Activated effector memory CD4-positive, alpha-beta T cell treated with anti-CD3 and anti-CD28 coated beads, Interleukin-2, amount 50 U/mL, for 16 hours (primary cell): Measurements from ENCODE around the gene STEAP3.

Source experiments
- DNase-seq: peaks from one replicate; pipeline ENCODE4 v3.0.0-alpha.2; 2020

The STEAP3 gene

DNA sequence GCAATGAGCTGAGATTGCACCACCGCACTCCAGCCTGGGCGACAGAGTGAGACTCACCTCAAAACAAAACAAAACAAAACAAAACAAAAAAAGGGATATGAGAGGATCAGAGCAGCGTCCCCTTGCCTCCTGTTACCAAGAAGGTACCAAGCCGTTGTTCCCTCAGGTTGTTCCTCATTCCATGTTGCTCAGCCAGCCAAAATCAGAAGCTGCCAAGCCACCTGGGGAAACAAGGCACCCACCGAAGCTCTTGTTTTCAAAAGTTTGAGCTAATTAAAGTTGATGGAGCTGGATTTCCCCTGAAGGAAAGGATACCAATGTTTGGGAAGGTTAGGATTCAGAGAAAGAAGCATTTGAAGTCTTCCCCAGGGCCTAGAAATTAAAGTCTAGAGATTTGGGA, 21.8 kb upstream of the STEAP3 start:
- no peak for DNase-seq

DNA sequence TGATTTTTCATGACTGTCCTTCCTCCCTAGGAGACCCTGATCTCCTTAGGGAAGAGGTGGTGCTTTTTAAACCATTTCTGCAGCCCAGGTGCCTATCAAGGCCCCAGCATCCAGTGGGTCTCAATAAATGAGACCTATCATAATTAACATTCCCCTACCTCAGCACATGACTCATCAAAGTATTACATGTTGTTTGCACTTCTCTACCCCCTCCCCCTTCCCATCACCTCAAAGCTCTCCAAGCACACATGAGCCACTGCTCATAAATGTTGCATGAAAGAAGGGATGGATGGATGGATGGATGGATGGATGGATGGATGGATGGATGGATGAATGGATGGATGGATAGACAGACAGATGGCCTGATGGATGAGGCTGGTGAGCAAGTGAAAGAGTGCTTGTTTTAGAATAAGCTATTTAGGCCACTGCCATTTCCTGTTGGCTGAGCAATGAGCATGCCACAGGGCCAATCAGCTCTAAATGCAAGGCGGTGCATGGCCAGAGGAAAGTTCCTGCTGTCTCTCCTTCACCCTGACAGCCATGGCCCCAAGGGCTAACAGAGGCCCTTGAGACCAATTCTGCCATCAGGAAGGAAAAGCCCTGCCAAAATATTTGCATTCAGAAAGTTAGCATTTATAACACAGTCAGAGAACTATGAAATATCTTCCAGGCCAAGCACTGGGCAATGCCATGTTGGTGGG, 20.9 kb upstream of the STEAP3 start:
- no peak for DNase-seq

DNA sequence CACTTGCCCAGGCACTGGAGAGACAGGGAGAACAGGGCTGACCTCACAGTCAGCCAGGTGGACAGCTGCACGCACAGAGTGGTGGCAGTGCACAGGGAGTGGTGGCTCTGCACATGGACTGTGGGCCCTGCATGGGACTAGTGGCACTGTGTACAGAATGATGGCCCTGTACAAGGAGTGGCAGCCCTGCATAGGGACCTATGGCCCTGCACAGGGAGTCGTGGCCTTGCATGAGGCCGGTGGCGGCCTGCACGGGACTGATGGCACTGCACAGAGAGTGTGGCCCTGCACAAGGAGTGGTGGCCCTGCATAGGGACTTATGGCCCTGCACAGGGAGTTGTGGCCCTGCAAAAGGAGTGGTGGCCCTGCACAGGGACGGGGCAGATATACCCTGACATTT, 19.1 kb upstream of the STEAP3 start:
- DNase-seq: peak; percentile 55

DNA sequence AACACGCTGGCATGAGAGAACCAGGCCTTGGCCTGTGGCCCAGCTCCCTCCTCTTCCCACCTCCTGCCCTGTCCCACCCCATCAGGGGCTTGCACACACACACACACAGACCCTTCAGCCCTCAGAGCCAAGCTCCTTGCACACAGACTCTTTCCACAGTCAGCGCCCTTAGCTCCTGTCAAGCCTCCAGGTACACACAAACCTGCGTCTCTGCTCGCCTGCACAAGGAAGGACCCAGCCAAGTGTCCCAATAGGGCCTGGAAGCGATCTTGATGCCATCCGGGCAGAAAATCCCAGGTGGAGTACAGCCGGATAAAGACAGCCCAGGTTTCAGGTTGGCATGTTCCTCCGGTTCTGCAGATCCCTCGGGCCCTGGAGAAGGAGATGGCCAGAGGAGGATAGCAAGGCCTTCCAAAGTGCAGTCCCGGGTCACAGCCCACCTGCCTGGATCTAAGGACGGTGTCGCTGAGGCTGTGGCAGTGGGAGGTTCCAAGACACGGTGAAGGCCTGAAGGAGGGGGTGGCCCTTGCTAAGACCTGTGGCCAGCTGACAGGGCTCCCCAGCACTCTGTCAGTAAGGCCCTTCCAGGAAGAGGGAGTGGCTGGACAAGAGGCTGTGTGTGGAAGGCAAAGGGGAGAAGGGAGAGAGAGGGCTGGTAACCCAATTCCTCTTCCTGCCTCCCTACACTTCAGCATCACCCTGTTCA, 18.5 kb upstream of the STEAP3 start:
- DNase-seq: no peak

DNA sequence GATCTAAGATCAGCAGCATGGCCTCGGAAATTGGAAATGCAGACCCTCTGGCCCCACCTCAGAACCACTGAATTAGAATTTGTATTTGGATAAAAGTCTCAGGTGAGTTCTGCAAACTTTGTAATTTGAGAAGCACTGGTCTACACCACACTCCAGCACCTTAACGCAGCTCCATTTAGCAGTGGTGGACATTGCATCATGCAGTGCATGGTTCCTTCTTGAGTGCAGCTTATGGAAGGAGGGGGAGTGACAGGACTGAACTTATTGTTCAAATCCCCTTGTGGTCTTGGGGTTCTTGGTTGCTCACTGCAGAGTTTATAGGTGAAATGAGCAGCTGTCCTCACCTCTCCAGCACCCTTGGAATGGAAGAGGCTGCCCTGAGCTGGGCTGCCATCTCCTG, 17.4 kb upstream of the STEAP3 start:
- no peak for DNase-seq

DNA sequence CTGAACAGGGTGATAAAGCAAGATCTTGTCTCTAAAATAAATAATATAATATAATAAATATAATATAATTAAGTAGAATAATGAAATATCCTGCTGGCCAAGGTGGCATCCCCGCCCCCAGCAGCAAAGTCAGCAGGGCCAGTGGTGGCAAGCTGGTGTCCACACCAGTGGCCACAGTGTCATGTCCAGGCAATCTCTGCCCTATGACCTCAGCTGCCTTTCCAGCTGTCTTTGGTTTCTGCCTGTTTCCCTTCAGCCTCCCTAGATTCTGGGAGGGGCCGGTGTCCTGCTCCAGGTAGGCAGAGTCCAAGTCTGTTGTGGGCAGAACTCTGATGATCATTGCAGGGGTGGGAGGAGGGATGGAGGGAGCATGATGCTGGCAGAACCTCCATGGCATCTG, 16.2 kb upstream of the STEAP3 start:
- peak; percentile 28 for DNase-seq

DNA sequence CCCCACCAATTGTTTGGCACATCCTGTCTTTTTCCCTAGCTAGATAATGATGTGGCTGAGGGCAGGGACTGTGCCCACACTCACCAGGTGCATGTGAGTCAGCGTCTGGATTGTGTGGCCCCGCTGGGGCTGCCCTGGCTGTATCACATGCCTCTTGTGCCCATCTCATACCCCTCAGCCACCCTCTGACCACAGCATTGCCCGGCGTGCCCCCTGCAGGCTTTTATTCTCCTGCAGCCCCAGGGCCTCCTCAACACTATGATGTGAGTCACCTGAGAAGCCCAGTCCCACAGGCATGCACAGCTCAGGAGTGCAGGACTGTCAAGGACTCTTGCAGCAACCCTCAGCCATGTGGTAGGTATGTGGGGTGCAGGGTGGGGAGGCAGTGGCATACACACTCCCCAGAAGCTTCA, 14.8 kb upstream of the STEAP3 start:
- no peak for DNase-seq

DNA sequence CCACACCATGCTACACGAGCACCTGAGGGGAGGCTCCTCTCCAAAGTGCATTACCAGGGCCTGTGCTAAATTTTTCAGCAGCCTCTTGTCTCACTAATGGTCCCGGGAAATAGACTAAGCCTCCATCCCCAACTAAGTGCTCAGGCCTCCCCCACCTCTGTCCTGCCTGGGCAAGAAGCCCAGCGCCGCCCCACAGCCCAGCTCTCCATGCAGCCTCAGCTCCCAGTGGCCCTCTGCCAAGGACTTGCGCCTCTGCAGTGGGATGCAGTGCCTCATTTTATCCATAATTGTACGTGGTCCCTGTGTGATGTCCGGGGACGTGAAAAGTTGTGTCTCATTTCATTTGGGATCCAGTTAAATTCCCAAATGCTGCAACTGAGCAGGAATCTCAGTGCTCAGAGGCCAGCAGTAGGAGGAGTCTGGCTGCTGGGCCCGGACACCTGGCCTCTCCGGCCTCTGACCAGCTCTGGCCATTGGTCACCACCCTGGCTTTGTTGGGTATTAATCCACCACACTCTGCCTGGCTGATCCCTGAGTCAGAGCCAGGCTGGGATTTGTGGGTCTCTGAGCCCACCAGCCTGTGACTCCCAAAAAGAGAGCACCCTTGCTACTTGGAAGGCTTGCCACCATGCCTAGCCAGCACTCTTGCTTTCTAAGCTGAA, 11.4 kb upstream of the STEAP3 start:
- no peak for DNase-seq

DNA sequence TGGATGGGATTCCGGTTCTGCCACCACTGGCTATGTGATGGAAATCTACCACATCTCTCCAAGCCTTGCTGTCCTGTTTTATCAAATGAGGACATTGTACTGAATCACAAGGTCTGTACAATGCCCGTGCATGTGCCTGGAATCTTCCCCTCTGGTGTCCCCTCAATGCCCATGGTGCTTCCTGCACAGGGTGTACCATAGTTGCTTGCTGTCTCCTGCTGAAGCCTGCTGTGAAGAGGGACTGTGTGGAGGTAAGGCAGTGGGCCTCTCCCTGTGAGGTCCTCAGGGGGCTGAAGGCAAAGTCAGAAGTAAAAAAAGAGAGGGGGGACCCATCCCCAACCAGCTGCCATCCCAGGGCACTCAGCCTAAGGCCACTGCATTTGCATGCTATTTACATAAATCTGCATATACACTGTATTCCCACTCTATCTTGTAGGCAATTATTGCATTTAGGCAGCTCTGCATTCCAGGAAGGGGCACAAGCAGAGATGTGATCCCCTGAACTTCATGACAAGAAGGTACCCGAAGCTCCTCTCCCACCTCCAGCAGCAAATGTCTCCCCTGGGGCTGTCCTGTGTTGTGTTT, 9.1 kb upstream of the STEAP3 start:
- no peak for DNase-seq

DNA sequence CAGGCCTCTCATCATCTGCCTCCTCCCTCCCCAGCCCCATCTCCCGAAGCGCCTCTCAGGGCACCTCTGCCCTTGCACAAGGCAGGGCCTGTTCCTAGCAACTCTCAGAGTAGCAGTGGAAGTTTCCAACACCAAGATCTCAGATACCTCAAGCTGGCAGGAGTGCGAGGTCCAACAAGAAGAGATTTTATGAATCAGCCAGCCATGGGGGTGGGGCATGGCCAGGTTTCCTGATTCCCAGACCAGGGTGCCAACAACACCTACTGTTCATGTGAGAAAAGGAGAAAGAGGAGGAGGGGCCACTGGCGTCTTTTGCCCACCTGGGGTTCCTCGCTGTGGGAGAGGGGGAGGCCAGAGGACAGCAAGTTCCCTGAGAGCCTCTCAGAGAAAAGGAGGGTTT, 6.6 kb upstream of the STEAP3 start:
- no peak for DNase-seq

DNA sequence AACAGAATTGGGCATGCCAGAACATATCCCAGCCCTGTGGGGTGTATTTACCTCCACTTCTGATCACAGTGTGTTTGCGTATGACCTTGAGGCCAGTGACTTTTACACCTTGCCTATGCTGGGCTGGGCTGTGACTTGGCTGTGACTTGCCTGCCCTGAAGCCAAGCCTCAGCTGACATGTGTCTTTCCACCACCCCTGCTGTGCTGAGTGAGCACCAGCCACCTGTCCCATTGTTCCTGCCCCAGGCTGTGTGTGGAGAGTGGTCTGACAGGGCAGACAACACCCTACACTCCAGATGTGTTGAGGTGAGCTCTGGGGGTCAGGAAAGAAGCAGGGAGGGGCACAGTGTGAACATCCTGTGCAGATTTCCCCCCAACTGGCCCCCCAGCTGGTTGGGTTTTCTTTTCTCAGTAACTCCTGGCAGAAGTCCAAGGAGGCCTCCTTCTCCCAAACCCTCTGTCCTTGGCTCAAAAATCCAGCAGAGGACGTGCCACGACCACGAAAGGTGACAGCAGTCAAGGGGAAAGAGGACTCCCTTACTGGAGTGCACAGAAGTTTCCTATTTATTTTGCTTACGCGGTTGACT, 5.1 kb upstream of the STEAP3 start:
- no peak for DNase-seq

DNA sequence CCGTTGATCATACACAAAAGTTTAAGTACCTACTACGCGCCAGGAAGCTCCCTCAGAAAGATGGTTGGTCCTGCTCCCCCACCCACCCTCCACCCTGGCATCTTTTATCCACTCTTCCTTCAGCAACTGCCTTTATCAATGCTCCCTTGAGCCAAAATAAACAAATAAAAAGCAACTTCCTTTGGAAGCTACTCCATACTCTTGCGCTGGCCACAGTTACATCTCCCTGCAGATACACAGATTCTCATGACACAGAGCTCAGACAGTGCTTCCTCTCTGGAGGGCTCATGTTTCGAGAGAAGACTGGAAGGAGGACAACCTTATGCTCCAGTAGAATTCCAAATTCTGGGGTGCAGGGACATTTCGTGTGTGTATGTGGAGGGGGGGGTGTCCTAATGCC, 3.8 kb upstream of the STEAP3 start:
- DNase-seq: no peak

DNA sequence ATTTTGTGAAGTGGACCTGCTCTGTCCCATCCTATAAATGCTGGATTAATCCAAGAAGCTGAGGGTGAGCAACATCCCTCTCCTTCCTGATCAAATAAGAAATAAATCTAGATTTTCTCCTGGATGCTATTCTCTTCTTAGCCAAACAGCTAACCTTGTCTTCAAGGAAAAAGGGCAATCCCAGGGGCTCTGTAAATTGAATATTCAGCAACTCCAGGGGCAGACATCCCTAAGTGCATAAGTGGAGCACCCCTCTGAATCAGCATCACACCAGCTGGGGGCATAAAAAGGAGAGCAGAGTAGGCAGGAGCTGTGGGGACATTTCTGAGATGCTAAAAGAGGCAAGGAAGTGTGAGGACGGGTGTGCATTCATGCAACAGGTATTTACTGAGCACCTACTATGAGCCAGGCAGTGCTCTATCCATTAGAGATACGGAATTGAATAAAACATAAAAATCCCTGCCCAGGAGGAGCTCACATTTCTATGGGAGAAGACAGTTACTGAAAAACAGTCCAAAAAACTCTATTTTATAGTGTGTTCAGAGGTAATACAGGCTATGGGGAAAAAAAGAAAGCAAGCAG, 2.8 kb upstream of the STEAP3 start:
- DNase-seq: no peak

DNA sequence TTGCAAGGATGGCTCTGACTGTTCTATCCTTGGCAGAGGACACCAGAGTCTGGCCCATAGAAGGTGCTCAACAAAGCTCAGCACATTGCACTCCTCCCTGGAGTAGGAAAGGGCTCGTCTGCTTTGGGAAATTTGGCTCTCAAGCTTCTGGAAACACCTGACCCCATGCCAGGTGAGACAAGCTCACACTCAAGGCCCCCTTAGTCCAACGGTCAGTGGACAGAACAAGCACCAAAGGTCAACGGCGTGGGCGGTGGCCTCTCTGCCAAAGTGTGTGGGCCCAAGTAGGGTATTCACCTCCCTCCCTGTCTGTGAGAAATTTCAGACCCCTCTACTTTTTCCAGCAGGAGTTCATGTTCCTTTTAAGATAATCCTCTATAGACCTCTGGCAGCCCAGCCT, 2.0 kb upstream of the STEAP3 start:
- no peak for DNase-seq

DNA sequence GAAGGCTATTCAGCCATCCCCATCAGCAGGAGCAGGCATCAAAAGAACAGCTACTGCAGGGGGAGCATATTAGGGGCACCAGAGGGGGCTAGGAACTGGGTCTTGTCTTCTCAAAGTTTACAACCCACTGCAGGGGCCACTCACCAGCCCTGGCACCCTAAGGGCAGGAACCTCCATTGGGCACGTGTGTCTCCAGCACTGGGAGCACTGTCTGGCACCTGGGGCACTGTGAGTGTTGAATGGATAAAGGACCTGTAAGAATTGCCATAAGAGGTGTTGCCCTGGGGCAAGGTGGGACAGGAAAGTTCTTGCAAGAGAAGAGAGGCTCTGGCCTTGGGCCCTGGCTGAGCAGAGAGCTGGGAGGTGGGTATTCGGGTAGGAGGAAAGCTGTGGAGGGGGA, 1.4 kb upstream of the STEAP3 start:
- DNase-seq: no peak

DNA sequence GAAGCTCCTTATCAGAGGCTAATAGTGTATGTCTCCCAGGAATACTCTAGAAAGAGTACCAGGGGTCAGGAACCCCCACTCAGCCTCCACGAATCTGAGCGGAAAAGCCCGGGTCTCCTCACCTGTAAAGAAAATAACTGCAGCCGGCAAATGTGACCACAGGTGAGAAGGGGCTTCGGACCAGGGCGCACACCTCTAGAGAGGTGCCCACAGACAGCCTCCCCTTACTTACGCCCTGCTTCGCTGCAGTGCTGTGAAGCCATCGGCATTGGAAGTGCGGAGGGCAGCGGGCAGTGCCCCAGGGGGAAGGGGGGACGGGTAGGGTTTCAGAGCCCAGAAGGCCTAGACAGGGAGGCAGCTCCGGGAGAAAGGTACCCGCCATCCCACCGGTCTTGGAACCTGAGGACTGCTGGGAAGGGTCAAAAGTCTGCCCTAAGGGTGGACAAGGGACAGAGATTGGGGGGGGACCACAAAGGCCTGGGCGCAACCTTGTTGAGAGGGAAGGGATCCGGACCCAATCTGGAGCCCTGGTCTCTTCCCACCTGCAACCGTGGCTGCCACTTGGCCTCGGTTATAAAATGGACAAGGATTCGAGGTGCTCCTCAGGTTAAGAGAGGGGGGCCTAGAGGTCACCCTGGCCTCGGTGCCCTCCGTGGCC, 642 bp upstream of the STEAP3 start:
- no peak for DNase-seq

DNA sequence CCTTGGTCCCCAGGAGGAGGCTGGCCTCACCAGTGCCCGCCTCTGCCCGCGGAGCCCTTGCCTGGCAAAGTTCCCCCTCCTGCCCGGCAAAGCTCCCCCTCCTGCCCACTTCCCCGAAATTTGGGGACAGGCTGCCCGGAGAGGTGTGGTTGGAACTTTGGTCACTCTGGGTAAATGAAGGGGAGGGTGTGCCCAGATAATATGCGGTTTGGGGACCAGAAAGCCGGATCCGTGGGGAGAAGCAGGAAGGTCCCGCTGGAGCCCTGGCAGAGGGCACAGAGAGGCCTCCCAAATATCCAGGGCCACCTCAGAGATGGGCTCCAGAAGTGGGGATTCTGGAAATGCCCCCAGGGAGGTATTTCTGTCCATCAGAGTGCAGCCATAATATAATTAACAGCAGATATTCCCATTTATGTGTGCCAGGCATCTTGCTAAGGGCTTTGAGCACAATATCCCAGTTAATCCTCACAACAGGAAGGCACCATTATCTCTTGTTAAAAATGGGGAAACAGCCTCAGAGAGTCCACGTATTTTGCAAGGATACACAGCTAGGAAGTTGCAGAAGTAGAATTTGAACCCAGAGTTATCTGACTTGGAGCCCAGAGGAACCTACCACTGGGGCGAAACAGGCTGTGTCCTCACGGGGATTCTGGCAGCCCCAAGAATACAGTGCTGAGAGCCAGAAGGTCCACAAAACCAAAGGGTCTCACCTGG, 914 bp downstream of the STEAP3 start:
- no peak for DNase-seq

DNA sequence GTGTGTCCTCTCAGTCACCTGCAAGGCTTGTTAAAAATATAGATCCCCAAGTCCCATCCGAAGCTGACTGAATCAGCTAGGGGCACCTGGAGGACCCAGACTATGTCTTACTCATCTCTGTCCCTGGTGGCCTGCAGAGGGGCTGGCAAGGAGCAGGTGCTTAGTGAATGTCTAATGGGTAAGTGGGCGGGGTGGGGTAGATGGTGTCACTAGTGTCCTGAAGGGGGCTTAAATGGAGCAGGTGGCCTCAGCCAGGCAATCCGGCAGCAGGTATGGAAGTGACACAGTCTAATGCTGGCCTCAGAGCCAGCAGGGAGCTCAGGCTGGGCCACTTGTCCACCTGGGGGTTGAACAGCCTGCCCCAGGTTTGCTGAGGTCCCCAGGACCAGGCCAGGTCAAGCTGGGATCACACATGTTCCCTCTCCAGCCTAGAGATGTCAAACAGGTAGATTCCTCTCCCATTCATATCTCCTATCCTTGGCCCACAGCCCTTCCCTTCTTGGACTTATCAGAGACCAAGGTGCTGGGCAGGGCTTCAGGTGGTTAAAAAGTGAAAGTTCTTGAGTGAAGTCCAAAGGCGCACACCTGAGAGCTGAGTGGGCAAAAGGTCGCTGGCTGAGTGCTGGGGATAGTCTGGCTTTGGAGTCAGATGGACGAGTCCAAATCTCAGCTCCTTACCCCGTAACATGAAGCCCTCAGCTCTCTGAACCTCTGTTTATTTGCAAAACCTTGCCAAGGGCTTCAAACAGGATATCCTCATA, 1.7 kb downstream of the STEAP3 start:
- no peak for DNase-seq

DNA sequence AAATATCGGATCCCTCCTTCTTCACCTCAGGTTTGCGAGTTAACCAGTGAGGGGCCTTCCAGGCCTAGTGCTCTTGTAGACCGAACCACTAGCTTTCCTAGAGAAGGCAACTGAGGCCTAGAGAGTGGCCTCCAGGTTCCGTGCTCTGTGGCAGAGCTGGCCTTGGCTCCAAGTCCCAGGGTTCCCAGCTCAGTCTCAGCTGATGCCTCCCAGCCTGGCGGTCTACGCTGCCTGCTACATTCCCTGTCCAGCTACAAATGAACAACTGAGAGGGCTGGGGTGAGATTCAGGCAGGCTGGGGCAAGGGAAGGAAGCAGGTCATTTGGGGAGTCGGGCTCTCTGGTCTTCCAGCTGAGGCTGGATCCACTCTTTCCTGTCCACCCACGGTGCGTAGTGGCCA, 2.3 kb downstream of the STEAP3 start:
- no peak for DNase-seq

DNA sequence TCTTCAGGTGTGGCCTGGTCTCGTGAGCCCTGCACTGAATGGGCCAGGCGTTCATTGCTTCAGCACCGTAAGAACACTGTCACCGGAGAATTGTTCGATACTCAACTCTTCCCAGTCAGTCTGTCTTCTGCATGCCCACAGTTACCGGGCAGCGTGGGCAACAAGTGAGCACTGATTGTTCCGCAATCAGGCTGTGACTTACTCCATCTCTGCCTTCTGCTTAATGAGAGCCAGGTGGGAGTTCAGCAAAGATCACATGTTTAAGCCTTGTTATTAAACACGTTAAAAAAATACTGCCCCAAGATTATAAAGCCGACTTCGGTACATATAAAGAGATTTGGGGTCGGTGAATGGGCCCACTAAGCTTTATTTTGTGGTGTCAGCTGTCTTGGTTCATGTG, 3.7 kb downstream of the STEAP3 start:
- DNase-seq: no peak

DNA sequence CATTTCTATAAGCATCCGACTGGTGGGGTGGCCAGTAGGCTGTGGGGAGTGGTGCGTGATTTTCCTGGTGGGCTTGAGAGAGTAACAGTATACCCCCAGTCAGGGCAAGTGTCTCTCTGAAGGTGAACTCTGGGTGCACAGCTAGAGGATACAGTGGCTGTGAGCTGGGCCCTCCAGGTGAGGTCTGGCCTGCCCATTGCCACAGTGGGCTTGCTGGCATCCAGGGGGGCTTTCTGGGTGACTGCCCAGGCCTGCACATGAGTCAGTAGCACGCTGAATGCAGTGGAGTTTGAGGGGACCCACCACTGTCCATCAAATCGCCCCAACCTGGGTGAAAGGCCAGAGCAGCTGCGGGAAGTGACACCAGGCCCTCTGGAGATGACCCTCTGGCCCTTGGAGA, 4.5 kb downstream of the STEAP3 start:
- no peak for DNase-seq
